ENCODE results near the gene CCDC178.
"Not testable (repeated sequence)": the region's sequence is repeated elsewhere in the genome, so short reads cannot be mapped to it uniquely, and the experiment has no call there.

- TF ChIP-seq CTCF, POLR2A (IDR thresholded peaks at IDR 0.05): not testable (repeated sequence)
Observed at GRCh38 chr18:33164121-33164520, 276.4 kb downstream of the CCDC178 start.

Data from esophagus squamous epithelium (tissue), 4 donors.